GDM1 (cell line): ENCODE results near the gene FOXJ3.
"Not testable (repeated sequence)": the region's sequence is repeated elsewhere in the genome, so short reads cannot be mapped to it uniquely, and the experiment has no call there.

ENCODE experiments used
- DNase-seq: peaks from one replicate; lab custom pipeline; 2025; lab: John Stamatoyannopoulos, UW

Gene FOXJ3

GRCh38 chr1:42251042-42251441 lies 84.0 kb downstream of the FOXJ3 start:
- DNase-seq: no peak

GRCh38 chr1:42250164-42250563 lies 84.9 kb downstream of the FOXJ3 start:
- DNase-seq: no peak

- no peak for DNase-seq
These were observed 93.9 kb downstream of the FOXJ3 start for GRCh38 chr1:42240966-42241755.

- no peak for DNase-seq
These were observed 95.5 kb downstream of the FOXJ3 start for GRCh38 chr1:42239555-42239954.

- DNase-seq: no peak
These were observed 96.0 kb downstream of the FOXJ3 start for GRCh38 chr1:42239041-42239440.

- DNase-seq: no peak
These were observed 103.8 kb downstream of the FOXJ3 start for GRCh38 chr1:42231253-42231652.

- no peak for DNase-seq
These were observed 106.1 kb downstream of the FOXJ3 start for GRCh38 chr1:42228938-42229337.

- DNase-seq: no peak
These were observed 112.0 kb downstream of the FOXJ3 start for GRCh38 chr1:42223036-42223435.

GRCh38 chr1:42221952-42222606 lies 113.0 kb downstream of the FOXJ3 start:
- no peak for DNase-seq

- no peak for DNase-seq
These were observed 113.6 kb downstream of the FOXJ3 start for GRCh38 chr1:42221456-42221855.

GRCh38 chr1:42219627-42220026 lies 115.4 kb downstream of the FOXJ3 start:
- no peak for DNase-seq

GRCh38 chr1:42214447-42214871 lies 120.6 kb downstream of the FOXJ3 start:
- no peak for DNase-seq

GRCh38 chr1:42211224-42211623 lies 123.8 kb downstream of the FOXJ3 start:
- DNase-seq: peak; percentile 22

- DNase-seq: no peak
These were observed 124.5 kb downstream of the FOXJ3 start for GRCh38 chr1:42210421-42211133.

- DNase-seq: no peak
These were observed 125.3 kb downstream of the FOXJ3 start for GRCh38 chr1:42209526-42210251.

GRCh38 chr1:42206930-42207329 lies 128.1 kb downstream of the FOXJ3 start:
- DNase-seq: not testable (repeated sequence)

GRCh38 chr1:42206164-42206563 lies 128.9 kb downstream of the FOXJ3 start:
- no peak for DNase-seq

GRCh38 chr1:42201986-42202385 lies 133.0 kb downstream of the FOXJ3 start:
- no peak for DNase-seq

GRCh38 chr1:42198251-42198650 lies 136.8 kb downstream of the FOXJ3 start:
- no peak for DNase-seq

- no peak for DNase-seq
These were observed 139.2 kb downstream of the FOXJ3 start for GRCh38 chr1:42195841-42196240.

- no peak for DNase-seq
These were observed 142.9 kb downstream of the FOXJ3 start for GRCh38 chr1:42192106-42192505.

GRCh38 chr1:42191319-42191718 lies 143.7 kb downstream of the FOXJ3 start:
- DNase-seq: no peak
